Smooth muscle cell of trachea (primary cell): ENCODE measurements around the gene COMMD7. TPM values are rescaled to one million over a fixed set of nuclear protein-coding genes. Genes with fewer than 3 reads are reported as not detected.

ENCODE experiments used
- total RNA-seq: library from RNA; depleted of rRNA; stranded (reverse); fragments of >200 nt; gene quantifications from 2 replicates; pipeline ENCODE4 v1.2.1, GENCODE V29; 2014

Gene COMMD7
- 32.3 and 33.6 TPM in 2 replicates for total RNA-seq

GRCh38 chr20:32743237-32744112 lies at the start of gene COMMD7:
Gene COMMD7 (minus strand): TSS chr20:32743467. CDS start chr20:32743391, 76 bp downstream.

GRCh38 chr20:32761831-32762753 lies 18.8 kb upstream of the COMMD7 start, which contains the start of gene DNMT3B:
Gene DNMT3B (plus strand): TSS chr20:32762385. CDS start chr20:32780324, 17,939 bp downstream.

Other genes starting within 250 kb of the COMMD7 start
- 2.6 and 4.0 TPM in 2 replicates for gene NOL4L, start 158.1 kb downstream of the COMMD7 start, total RNA-seq
- gene C20orf203, start 69.5 kb downstream of the COMMD7 start, total RNA-seq = under 0.01 TPM in 1 of 2 replicates, not detected in the other
- gene DNMT3B, start 18.9 kb upstream of the COMMD7 start, total RNA-seq = 1.7 and 3.8 TPM in 2 replicates
- 70.5 and 94.1 TPM in 2 replicates for gene MAPRE1, start 76.5 kb upstream of the COMMD7 start, total RNA-seq
- 0.44 TPM in 1 of 2 replicates, not detected in the other for gene EFCAB8, start 115.5 kb upstream of the COMMD7 start, total RNA-seq